HepG2 (cell line): ENCODE data around the gene RELL1. TPM values are rescaled to one million over a fixed set of nuclear protein-coding genes. Genes with fewer than 3 reads are reported as not detected.
A peak's percentile ranks its signal among the peaks of the same experiment; 100 is the strongest.

Source experiments
- AGO2 ChIP-seq: fragments of 200-400 bp; formaldehyde crosslinking; optimal IDR thresholded peaks from 2 replicates; pipeline ENCODE3; 2017; ENCODE audit warnings: mild to moderate bottlenecking, low read depth, low read length, moderate library complexity
- ATF5 ChIP-seq: sonication (generic); formaldehyde crosslinking; IDR thresholded peaks from 2 replicates; pipeline ENCODE4 v1.4.0; 2020; ENCODE audit warnings: mild to moderate bottlenecking, low read depth, missing genetic modification reagents
- BORCS8-MEF2B ChIP-seq: sonication (generic); formaldehyde crosslinking; IDR thresholded peaks from 2 replicates; pipeline ENCODE4 v1.8.0; 2022; ENCODE audit warnings: mild to moderate bottlenecking, missing genetic modification reagents
- CEBPB ChIP-seq: IDR thresholded peaks from 2 replicates; pipeline ENCODE4 v1.6.1; 2011; ENCODE audit warnings: low read depth, low read length, improper control_type of control experiment, borderline replicate concordance
- ELF1 ChIP-seq: sonication (generic); formaldehyde crosslinking; IDR thresholded peaks from 2 replicates; pipeline ENCODE4 v1.4.0; 2020; ENCODE audit warnings: missing genetic modification reagents
- FOXM1 ChIP-seq: sonication (generic); formaldehyde crosslinking; IDR thresholded peaks from 2 replicates; pipeline ENCODE4 v1.5.0; 2020; ENCODE audit warnings: missing genetic modification reagents
- MED13 ChIP-seq: sonication (generic); formaldehyde crosslinking; IDR thresholded peaks from 2 replicates; pipeline ENCODE4 v1.5.0; 2020; ENCODE audit warnings: missing genetic modification reagents
- NCOR1 ChIP-seq: fragments of 200-600 bp; sonication (generic); IDR thresholded peaks from 2 replicates; pipeline ENCODE4 v1.7.0; 2017; ENCODE audit warnings: antibody characterized with exemption, low read length, borderline replicate concordance
- TCF7L2 ChIP-seq: IDR thresholded peaks from 2 replicates; pipeline ENCODE4 v1.6.1; 2011; ENCODE audit warnings: mild to moderate bottlenecking, low read depth, low read length, moderate library complexity
- ZNF337 ChIP-seq: sonication (generic); formaldehyde crosslinking; IDR thresholded peaks from 2 replicates; pipeline ENCODE4 v1.5.1; 2020; ENCODE audit warnings: missing genetic modification reagents, low read depth, mild to moderate bottlenecking, borderline replicate concordance
- ZNF564 ChIP-seq: sonication (generic); formaldehyde crosslinking; IDR thresholded peaks from 2 replicates; pipeline ENCODE4 v1.8.1; 2023; ENCODE audit warnings: mild to moderate bottlenecking, missing genetic modification reagents
- polyA plus RNA-seq, 8 experiments: library from polyadenylated mRNA; depleted of rRNA in 3 of 8; stranded (reverse) in 7 of 8; unstranded in 1 of 8; fragments of >200 nt; fragmentation: Illumina TruSeq in 4 of 8; extraction: Trizol in 4 of 8; gene quantifications; 2 replicates each; pipeline versions ENCODE4 v1.2.1 to v1.2.3, GENCODE V29; 2011 to 2016; ENCODE audit warnings: low read depth in 4 of 8, missing spikeins in 1 of 8, mixed read lengths in 1 of 8; ENCODE audit not compliant: insufficient read depth in 1 of 8
- total RNA-seq, 5 experiments: library from RNA; depleted of rRNA; stranded (reverse); fragments of >200 nt; fragmentation: Illumina TruSeq; extraction: Trizol; gene quantifications; 2 replicates each; pipeline ENCODE4 v1.2.3, GENCODE V29; 2016; ENCODE audit warnings: low read depth in 1 of 5
- TF ChIP-seq, protein P1 (sequence below): sonication (generic); formaldehyde crosslinking; IDR thresholded peaks from 2 replicates; pipeline ENCODE4 v1.4.0; 2020; ENCODE audit warnings: missing genetic modification reagents
- TF ChIP-seq, protein P2 (sequence below): sonication (generic); formaldehyde crosslinking; IDR thresholded peaks from 2 replicates; pipeline ENCODE4 v1.5.0; 2020; ENCODE audit warnings: missing genetic modification reagents
- TF ChIP-seq, protein P3 (sequence below): sonication (generic); formaldehyde crosslinking; IDR thresholded peaks from 2 replicates; pipeline ENCODE4 v1.4.0; 2020; ENCODE audit warnings: missing genetic modification reagents, borderline replicate concordance
- TF ChIP-seq, protein P4 (sequence below): sonication (generic); formaldehyde crosslinking; IDR thresholded peaks from 2 replicates; pipeline ENCODE4 v1.4.0; 2020; ENCODE audit warnings: missing genetic modification reagents, borderline replicate concordance
- TF ChIP-seq, protein P5 (sequence below): sonication (generic); formaldehyde crosslinking; IDR thresholded peaks from 2 replicates; pipeline ENCODE4 v1.5.1; 2020; ENCODE audit warnings: mild to moderate bottlenecking, missing genetic modification reagents

Gene RELL1
- total and polyA plus RNA-seq, 2 of the 13 experiments (the other 11 are each of a cell fraction or from before 2014, with no cell fraction given): 8.4 to 58.4 TPM

DNA sequence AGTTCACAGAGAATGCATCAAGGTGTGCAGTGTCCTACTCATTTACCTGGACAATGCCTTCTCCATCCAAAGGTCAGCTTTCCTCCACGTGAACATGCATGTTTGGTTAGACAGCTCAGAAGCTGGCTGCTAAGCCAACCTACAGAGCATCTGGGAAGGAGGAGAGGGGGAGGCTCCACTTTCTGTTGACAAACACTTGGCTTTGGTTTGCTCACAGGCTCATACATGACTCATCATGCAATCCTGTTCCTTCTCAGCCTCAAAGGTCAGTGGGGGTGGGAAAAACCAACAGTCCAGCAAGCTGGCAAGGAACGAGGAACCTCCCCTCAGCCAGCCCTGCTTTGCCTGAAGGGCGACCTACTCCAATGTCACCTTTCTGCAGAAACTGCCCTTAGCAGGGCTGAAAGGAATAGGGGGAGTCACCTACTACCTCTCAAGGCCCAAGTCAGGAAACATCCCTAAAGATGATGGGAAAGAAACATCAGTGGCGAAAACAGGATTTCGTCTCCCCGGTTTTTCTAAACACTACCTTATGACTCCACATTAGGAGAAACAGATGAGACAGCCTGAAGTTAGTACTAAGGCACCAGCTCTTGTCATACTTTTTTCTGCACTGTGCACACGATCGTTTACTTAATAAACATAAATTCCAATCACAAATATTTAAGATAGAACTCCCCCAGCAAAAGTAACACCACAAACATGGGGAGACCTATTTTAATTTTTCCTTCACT, 37.9 kb downstream of the RELL1 start (continued):
- TF ChIP-seq, protein P1, sequence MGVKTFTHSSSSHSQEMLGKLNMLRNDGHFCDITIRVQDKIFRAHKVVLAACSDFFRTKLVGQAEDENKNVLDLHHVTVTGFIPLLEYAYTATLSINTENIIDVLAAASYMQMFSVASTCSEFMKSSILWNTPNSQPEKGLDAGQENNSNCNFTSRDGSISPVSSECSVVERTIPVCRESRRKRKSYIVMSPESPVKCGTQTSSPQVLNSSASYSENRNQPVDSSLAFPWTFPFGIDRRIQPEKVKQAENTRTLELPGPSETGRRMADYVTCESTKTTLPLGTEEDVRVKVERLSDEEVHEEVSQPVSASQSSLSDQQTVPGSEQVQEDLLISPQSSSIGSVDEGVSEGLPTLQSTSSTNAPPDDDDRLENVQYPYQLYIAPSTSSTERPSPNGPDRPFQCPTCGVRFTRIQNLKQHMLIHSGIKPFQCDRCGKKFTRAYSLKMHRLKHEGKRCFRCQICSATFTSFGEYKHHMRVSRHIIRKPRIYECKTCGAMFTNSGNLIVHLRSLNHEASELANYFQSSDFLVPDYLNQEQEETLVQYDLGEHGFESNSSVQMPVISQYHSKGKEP: no peak
- TF ChIP-seq, protein P2, sequence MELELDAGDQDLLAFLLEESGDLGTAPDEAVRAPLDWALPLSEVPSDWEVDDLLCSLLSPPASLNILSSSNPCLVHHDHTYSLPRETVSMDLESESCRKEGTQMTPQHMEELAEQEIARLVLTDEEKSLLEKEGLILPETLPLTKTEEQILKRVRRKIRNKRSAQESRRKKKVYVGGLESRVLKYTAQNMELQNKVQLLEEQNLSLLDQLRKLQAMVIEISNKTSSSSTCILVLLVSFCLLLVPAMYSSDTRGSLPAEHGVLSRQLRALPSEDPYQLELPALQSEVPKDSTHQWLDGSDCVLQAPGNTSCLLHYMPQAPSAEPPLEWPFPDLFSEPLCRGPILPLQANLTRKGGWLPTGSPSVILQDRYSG (CRISPR knock-in tag): no peak
- TF ChIP-seq ELF1 (CRISPR knock-in tag) (peak; percentile 34; the same call in 1 of the 2 replicates), TCF7L2 (no peak), AGO2 (no peak), ATF5 (CRISPR knock-in tag) (no peak), BORCS8-MEF2B (CRISPR knock-in tag) (no peak), FOXM1 (no peak), ZNF564 (no peak), CEBPB (peak; percentile 76; the same call in 1 of the 2 replicates), MED13 (CRISPR knock-in tag) (no peak), NCOR1 (peak; percentile 83; the same call in 1 of the 2 replicates), ZNF337 (no peak)
- TF ChIP-seq, protein P3, sequence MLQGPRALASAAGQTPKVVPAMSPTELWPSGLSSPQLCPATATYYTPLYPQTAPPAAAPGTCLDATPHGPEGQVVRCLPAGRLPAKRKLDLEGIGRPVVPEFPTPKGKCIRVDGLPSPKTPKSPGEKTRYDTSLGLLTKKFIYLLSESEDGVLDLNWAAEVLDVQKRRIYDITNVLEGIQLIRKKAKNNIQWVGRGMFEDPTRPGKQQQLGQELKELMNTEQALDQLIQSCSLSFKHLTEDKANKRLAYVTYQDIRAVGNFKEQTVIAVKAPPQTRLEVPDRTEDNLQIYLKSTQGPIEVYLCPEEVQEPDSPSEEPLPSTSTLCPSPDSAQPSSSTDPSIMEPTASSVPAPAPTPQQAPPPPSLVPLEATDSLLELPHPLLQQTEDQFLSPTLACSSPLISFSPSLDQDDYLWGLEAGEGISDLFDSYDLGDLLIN (CRISPR knock-in tag): no peak
- TF ChIP-seq, protein P4, sequence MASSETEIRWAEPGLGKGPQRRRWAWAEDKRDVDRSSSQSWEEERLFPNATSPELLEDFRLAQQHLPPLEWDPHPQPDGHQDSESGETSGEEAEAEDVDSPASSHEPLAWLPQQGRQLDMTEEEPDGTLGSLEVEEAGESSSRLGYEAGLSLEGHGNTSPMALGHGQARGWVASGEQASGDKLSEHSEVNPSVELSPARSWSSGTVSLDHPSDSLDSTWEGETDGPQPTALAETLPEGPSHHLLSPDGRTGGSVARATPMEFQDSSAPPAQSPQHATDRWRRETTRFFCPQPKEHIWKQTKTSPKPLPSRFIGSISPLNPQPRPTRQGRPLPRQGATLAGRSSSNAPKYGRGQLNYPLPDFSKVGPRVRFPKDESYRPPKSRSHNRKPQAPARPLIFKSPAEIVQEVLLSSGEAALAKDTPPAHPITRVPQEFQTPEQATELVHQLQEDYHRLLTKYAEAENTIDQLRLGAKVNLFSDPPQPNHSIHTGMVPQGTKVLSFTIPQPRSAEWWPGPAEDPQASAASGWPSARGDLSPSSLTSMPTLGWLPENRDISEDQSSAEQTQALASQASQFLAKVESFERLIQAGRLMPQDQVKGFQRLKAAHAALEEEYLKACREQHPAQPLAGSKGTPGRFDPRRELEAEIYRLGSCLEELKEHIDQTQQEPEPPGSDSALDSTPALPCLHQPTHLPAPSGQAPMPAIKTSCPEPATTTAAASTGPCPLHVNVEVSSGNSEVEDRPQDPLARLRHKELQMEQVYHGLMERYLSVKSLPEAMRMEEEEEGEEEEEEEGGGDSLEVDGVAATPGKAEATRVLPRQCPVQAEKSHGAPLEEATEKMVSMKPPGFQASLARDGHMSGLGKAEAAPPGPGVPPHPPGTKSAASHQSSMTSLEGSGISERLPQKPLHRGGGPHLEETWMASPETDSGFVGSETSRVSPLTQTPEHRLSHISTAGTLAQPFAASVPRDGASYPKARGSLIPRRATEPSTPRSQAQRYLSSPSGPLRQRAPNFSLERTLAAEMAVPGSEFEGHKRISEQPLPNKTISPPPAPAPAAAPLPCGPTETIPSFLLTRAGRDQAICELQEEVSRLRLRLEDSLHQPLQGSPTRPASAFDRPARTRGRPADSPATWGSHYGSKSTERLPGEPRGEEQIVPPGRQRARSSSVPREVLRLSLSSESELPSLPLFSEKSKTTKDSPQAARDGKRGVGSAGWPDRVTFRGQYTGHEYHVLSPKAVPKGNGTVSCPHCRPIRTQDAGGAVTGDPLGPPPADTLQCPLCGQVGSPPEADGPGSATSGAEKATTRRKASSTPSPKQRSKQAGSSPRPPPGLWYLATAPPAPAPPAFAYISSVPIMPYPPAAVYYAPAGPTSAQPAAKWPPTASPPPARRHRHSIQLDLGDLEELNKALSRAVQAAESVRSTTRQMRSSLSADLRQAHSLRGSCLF (CRISPR knock-in tag): no peak
- TF ChIP-seq, protein P5, sequence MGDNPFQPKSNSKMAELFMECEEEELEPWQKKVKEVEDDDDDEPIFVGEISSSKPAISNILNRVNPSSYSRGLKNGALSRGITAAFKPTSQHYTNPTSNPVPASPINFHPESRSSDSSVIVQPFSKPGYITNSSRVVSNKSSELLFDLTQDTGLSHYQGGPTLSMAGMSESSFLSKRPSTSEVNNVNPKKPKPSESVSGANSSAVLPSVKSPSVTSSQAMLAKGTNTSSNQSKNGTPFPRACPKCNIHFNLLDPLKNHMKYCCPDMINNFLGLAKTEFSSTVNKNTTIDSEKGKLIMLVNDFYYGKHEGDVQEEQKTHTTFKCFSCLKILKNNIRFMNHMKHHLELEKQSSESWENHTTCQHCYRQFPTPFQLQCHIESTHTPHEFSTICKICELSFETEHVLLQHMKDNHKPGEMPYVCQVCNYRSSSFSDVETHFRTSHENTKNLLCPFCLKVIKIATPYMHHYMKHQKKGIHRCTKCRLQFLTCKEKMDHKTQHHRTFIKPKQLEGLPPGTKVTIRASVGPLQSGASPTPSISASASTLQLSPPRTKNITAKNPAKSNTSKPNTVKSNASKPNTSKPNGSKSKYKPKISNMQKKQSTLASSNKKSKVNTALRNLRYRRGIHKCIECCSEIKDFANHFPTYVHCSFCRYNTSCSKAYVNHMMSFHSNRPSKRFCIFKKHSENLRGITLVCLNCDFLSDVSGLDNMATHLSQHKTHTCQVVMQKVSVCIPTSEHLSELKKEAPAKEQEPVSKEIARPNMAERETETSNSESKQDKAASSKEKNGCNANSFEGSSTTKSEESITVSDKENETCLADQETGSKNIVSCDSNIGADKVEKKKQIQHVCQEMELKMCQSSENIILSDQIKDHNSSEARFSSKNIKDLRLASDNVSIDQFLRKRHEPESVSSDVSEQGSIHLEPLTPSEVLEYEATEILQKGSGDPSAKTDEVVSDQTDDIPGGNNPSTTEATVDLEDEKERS (CRISPR knock-in tag): 0 out of 2 replicates have a peak, but pooled peaks have one; percentile 50
